Liver (tissue), 9 donors: ENCODE measurements around the gene EEF1AKMT2. TPM values are rescaled to one million over a fixed set of nuclear protein-coding genes. Genes with fewer than 3 reads are reported as not detected.

Experiments
- DNase-seq: peaks from one replicate; pipeline ENCODE4 v3.0.0-alpha.2; 2017; ENCODE audit warnings: low spot score
- H3K27ac ChIP-seq, 2 donors: one replicate each; pipeline ENCODE4 v1.7.0; 2013; ENCODE audit warnings: inconsistent platforms in 2 of 2, low read length in 2 of 2, control low read depth in 1 of 2, low read depth in 1 of 2, mild to moderate bottlenecking in 1 of 2
- H3K27me3 ChIP-seq, 4 donors: one replicate each; pipeline versions ENCODE4 v1.6.1 to v1.7.0; 2013; ENCODE audit warnings: low read length in 3 of 4, inconsistent platforms in 1 of 4, mild to moderate bottlenecking in 1 of 4, moderate library complexity in 1 of 4; ENCODE audit not compliant: control insufficient read depth in 4 of 4, insufficient read depth in 4 of 4
- H3K36me3 ChIP-seq, 4 donors: one replicate each; pipeline versions ENCODE4 v1.6.1 to v1.7.0; 2013; ENCODE audit warnings: low read length in 3 of 4, mild to moderate bottlenecking in 3 of 4, low read depth in 1 of 4, moderate library complexity in 1 of 4; ENCODE audit not compliant: control insufficient read depth in 4 of 4, insufficient read depth in 3 of 4
- H3K4me1 ChIP-seq, 4 donors: one replicate each; pipeline versions ENCODE4 v1.6.1 to v1.7.0; 2013; ENCODE audit warnings: low read length in 3 of 4, mild to moderate bottlenecking in 3 of 4, moderate library complexity in 1 of 4; ENCODE audit not compliant: control insufficient read depth in 4 of 4, insufficient read depth in 4 of 4
- H3K4me3 ChIP-seq, 3 donors: one replicate each; pipeline versions ENCODE4 v1.6.1 to v1.7.0; 2013; ENCODE audit warnings: low read length in 3 of 3, control low read depth in 1 of 3, low read depth in 1 of 3, mild to moderate bottlenecking in 1 of 3
- H3K9ac ChIP-seq, 2 donors: one replicate each; pipeline ENCODE4 v1.7.0; 2013; ENCODE audit warnings: low read length in 2 of 2, mild to moderate bottlenecking in 2 of 2, moderate library complexity in 2 of 2, control low read depth in 1 of 2, low read depth in 1 of 2
- H3K9me3 ChIP-seq, 4 donors: one replicate each; pipeline versions ENCODE4 v1.6.1 to v1.7.0; 2013; ENCODE audit warnings: low read length in 3 of 4; ENCODE audit not compliant: control insufficient read depth in 4 of 4
- ATF3 ChIP-seq: IDR thresholded peaks from 2 replicates; pipeline ENCODE4 v1.6.1; 2016; ENCODE audit warnings: antibody characterized with exemption
- CTCF ChIP-seq: fragments of 150-350 bp; IDR thresholded peaks from 2 replicates; pipeline ENCODE4 v1.5.1; 2017; ENCODE audit warnings: improper control_type of control experiment, low read depth, low read length; ENCODE audit not compliant: missing input control
- EGR1 ChIP-seq, 2 donors: IDR thresholded peaks; 2 replicates each; pipeline ENCODE4 v1.6.1; 2016 to 2018; ENCODE audit warnings: antibody characterized with exemption in 2 of 2, low read depth in 2 of 2
- FOXA1 ChIP-seq: IDR thresholded peaks from 2 replicates; pipeline ENCODE4 v1.6.1; 2016; ENCODE audit warnings: antibody characterized with exemption
- GABPA ChIP-seq, 2 donors: IDR thresholded peaks in 1 of 2; conservative IDR thresholded peaks in 1 of 2; 2 replicates each; pipeline ENCODE4 v1.6.1; 2016; ENCODE audit warnings: antibody characterized with exemption in 2 of 2, mild to moderate bottlenecking in 1 of 2, moderate library complexity in 1 of 2
- HNF4A ChIP-seq, 2 donors: conservative IDR thresholded peaks; 2 replicates each; pipeline ENCODE4 v1.6.1; 2016; ENCODE audit warnings: antibody characterized with exemption in 2 of 2, mild to moderate bottlenecking in 2 of 2
- JUND ChIP-seq, 2 donors: IDR thresholded peaks; 2 replicates each; pipeline ENCODE4 v1.6.1; 2016; ENCODE audit warnings: antibody characterized with exemption in 2 of 2
- MAX ChIP-seq: IDR thresholded peaks from 2 replicates; pipeline ENCODE4 v1.6.1; 2016; ENCODE audit warnings: antibody characterized with exemption
- NR2F2 ChIP-seq: IDR thresholded peaks from 2 replicates; pipeline ENCODE4 v1.6.1; 2016; ENCODE audit warnings: antibody characterized with exemption
- RAD21 ChIP-seq, 2 donors: IDR thresholded peaks; 2 replicates each; pipeline ENCODE4 v1.6.1; 2016; ENCODE audit warnings: antibody characterized with exemption in 2 of 2, mild to moderate bottlenecking in 2 of 2
- REST ChIP-seq: IDR thresholded peaks from 2 replicates; pipeline ENCODE4 v1.6.1; 2016; ENCODE audit warnings: antibody characterized with exemption, mild to moderate bottlenecking
- RXRA ChIP-seq, 2 donors: IDR thresholded peaks; 2 replicates each; pipeline ENCODE4 v1.6.1; 2017 to 2018; ENCODE audit warnings: antibody characterized with exemption in 2 of 2, mild to moderate bottlenecking in 1 of 2
- SP1 ChIP-seq: IDR thresholded peaks from 2 replicates; pipeline ENCODE4 v1.6.1; 2018; ENCODE audit warnings: antibody characterized with exemption, mild to moderate bottlenecking
- TAF1 ChIP-seq: conservative IDR thresholded peaks from 2 replicates; pipeline ENCODE4 v1.6.1; 2016; ENCODE audit warnings: antibody characterized with exemption, mild to moderate bottlenecking
- YY1 ChIP-seq: IDR thresholded peaks from 2 replicates; pipeline ENCODE4 v1.6.1; 2016; ENCODE audit warnings: antibody characterized with exemption, mild to moderate bottlenecking
- ZBTB33 ChIP-seq: IDR thresholded peaks from 2 replicates; pipeline ENCODE4 v1.6.1; 2016; ENCODE audit warnings: antibody characterized with exemption
- WGBS: extraction: QIAGEN DNeasy Blood & Tissue Kit; methylation state at CpG from one replicate; pipeline ENCODE4 v1.1.7; 2013; 5-methylcytosine and 5-hydroxymethylcytosine counted together
- polyA plus RNA-seq, 2 donors: library from polyadenylated mRNA; stranded (reverse) in 1 of 2; unstranded in 1 of 2; fragments of 200-250 nt in 1 of 2; fragments of >200 nt in 1 of 2; fragmentation: Nextera tagmentation in 1 of 2; extraction: Ambion mirVana in 1 of 2; gene quantifications; one replicate each; pipeline versions ENCODE4 v1.2.1 to v1.2.3, GENCODE V29; 2013 to 2015
- total RNA-seq, 2 donors: library from RNA; depleted of rRNA; stranded (reverse); fragments of >200 nt; gene quantifications; one replicate each; pipeline ENCODE4 v1.2.3, GENCODE V29; 2014
- donor health status: healthy.
- donor health status: healthy.
- donor health status: healthy.
- donor health status: healthy.
- donor health status: healthy.

EEF1AKMT2 gene
- total and polyA plus RNA-seq, 4 donors = 5.9 to 12.7 (median 8.5) TPM

- Histone ChIP-seq H3K4me3 (no peak overlapping the region), H3K9me3 (no peaks in the 10 kb centered on the region), H3K4me1 (peaks cover 2 to 16% (median 11%) of the 10 kb centered on the region in 4 donors), H3K27ac (peak overlapping the region in 1 of 2 donors; percentile 61), H3K27me3 (no peaks in the 10 kb centered on the region), H3K9ac (no peak overlapping the region), H3K36me3 (no peaks in the 10 kb centered on the region)
- TF ChIP-seq YY1 (no peak), CTCF (no peak), NR2F2 (no peak)
- WGBS = 86% methylated on average over 9 of the region's 9 CpGs
- no peak for DNase-seq
These were observed 74.5 kb downstream of the EEF1AKMT2 start for GRCh38 chr10:124717041-124717757.

GRCh38 chr10:124716369-124716768 is 75.3 kb downstream of the EEF1AKMT2 start:
- WGBS = 85% methylated on average over 4 of the region's 4 CpGs
- Histone ChIP-seq H3K27me3 (no peaks in the 10 kb centered on the region), H3K9me3 (no peaks in the 10 kb centered on the region), H3K36me3 (no peaks in the 10 kb centered on the region), H3K27ac (no peak overlapping the region), H3K4me1 (peaks cover 2 to 12% (median 10%) of the 10 kb centered on the region in 4 donors), H3K9ac (no peak overlapping the region), H3K4me3 (no peak overlapping the region)
- DNase-seq = no peak
- no peak for TF ChIP-seq RAD21 (IDR thresholded peaks at IDR 0.05)
- no peak for TF ChIP-seq NR2F2
- TF ChIP-seq FOXA1 = no peak
- TF ChIP-seq YY1 = no peak
- TF ChIP-seq REST = no peak
- no peak for TF ChIP-seq GABPA (IDR thresholded peaks at IDR 0.05 in 1 of 2, conservative IDR thresholded peaks at IDR 0.05 in 1 of 2)
- no peak for TF ChIP-seq TAF1
- TF ChIP-seq SP1 = no peak
- no peak for TF ChIP-seq JUND (IDR thresholded peaks at IDR 0.05)
- TF ChIP-seq MAX = no peak
- no peak for TF ChIP-seq ATF3
- no peak for TF ChIP-seq RXRA (IDR thresholded peaks at IDR 0.05)
- TF ChIP-seq EGR1 (IDR thresholded peaks at IDR 0.05; ENCODE audit: low read depth in 2 of 2) = no peak
- no peak for TF ChIP-seq ZBTB33
- TF ChIP-seq HNF4A (conservative IDR thresholded peaks at IDR 0.05) = no peak
